NCI-H345 treated with DMSO at 0.1 percent for 48 hours (cell line): Measurements from ENCODE around the gene IL23A.
"Not testable (repeated sequence)": the region's sequence is repeated elsewhere in the genome, so short reads cannot be mapped to it uniquely, and the experiment has no call there.

Experiments
- DNase-seq: peaks from one replicate; lab custom pipeline; 2025; ENCODE audit not compliant: unreplicated experiment; lab: John Stamatoyannopoulos, UW

The IL23A gene

DNA sequence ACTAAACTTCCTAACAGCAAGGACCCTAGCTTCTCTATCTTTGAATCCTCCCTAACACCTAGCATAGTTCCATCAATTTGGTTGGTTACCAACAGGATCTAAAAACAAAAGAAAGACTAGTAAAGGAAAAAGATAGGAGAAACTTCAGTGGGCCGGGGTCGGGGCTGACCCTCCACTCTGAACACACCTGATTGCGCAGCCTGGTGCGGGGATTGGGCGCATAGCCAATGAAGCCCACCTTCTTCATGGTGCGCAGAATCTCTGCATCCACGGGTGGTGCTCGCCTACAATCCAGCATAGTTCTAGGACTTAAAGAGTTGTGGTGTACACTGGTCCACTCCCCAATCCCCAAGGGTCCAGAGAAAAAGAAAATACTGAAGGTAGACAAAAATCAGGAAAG lies 12.6 kb upstream of the IL23A start:
- DNase-seq: no peak

GRCh38 chr12:56326533-56326932 lies 12.2 kb upstream of the IL23A start:
- no peak for DNase-seq

DNA sequence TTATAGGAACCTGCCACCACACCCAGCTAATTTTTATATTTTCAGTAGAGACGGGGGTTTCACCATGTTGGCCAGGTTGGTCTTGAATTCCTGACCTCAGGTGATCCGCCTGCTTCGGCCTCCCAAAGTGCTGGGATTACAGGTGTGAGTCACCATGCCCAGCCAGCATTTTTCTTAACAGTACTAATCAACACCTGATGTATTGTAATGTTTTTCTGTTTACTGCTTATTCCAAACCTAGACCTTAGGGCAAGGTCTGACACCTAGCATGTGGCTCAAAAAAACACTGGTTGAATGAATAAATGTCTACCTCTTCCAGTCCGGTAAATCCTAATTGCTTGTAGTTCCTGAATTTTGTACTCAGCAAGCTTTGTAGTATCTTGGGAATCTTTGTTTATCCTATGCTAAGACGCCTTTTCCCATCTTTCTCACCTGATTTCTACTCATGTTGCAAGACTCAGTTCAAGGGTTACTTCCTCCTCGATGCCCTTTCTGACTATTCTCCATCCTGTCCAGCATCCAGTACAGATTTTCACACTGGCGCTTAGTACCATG lies 7.7 kb upstream of the IL23A start:
- DNase-seq: no peak

- no peak for DNase-seq
Measured at GRCh38 chr12:56332512-56333196, 6.0 kb upstream of the IL23A start.

GRCh38 chr12:56333197-56333678 lies 5.4 kb upstream of the IL23A start:
- no peak for DNase-seq

DNA sequence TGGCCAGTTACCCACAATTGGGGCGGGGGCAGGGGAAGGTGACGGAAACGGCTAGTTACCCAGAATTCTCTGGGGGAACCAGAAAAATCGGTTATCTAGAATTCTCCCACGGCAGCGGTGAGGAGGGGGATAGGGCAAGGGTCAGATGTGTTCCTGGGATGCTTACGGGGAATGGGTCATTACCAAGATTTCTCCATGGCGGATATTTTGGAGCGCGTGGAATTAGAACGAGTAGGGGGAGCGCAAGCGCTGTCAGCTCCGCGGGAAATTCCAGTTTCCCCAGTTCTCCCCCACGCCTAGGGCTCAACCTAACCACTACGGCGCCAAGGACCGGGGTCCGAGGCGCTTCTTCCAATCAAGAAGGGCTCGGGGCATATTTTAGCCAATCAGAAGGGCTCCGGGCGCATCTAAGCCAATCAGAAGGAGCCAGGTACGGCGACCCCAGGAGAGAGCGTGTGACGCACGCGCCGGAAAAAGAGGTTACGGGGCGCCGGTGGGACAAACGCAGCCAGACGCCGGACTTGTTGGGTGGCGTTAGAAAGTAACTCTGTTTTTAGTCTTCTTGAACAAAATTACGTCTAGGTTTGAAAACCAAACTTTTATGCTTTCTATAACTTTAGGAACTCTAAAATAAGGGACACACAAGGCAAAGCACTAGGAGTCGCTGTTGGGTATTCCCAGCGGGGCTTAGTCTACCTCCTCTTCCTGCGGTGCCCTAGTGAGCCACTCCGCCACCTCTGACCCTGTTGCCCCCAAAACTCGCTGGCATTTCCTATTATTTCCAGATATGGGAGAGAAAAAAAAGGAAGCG lies 4.8 kb upstream of the IL23A start, which contains the start of gene PAN2:
TSS of gene PAN2 (minus strand) at position 322 of the 811 bp plus-strand sequence. CDS start 906 bp downstream, outside the sequence.
- peak; percentile 91 for DNase-seq

- DNase-seq: no peak
Measured at GRCh38 chr12:56334490-56334793, 4.2 kb upstream of the IL23A start.

DNA sequence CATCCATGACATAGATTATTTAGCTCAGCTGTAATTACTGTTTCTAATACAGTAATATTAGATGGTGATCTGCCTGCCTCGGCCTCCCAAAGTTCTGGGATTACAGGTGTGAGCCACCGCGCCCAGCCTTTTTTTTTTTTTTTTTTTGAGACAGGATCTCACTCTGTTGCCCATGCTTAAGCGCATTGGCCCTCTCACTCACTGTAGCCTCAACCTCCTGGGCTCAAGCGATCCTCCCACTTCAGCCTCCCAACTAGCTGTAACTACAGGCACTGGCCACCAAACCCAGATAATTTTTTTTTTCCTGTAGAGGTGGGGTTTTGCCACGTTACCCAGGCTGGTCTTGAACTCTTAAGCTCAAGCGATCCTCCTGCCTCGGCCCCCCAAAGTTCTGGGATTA lies 3.2 kb upstream of the IL23A start:
- DNase-seq: not testable (repeated sequence)

- DNase-seq: no peak
Measured at GRCh38 chr12:56336361-56337167, 2.1 kb upstream of the IL23A start.

- no peak for DNase-seq
Measured at GRCh38 chr12:56337753-56338251, 882 bp upstream of the IL23A start.

- no peak for DNase-seq
Measured at GRCh38 chr12:56339158-56339422, 406 bp downstream of the IL23A start.

DNA sequence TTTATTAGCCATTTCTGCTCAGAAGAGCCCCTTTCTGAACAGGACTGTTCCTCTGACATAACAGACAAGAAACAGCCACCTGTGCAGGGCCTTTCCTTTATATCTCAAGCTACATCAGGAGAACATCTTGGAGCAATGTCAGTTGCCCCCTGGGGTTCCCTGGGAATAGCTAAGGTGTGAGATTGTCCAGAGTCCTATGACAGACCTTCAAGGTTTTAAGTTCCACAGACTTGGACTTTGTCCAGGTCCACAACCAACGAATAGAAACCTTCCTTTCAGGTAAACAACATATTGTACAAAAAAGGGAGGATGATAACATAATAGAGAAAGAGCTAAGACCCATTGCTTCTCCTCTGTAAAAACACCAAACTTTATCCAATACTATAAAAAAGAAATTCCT lies 2.9 kb downstream of the IL23A start:
- no peak for DNase-seq

GRCh38 chr12:56342290-56342689 lies 3.6 kb downstream of the IL23A start:
- DNase-seq: not testable (repeated sequence)

DNA sequence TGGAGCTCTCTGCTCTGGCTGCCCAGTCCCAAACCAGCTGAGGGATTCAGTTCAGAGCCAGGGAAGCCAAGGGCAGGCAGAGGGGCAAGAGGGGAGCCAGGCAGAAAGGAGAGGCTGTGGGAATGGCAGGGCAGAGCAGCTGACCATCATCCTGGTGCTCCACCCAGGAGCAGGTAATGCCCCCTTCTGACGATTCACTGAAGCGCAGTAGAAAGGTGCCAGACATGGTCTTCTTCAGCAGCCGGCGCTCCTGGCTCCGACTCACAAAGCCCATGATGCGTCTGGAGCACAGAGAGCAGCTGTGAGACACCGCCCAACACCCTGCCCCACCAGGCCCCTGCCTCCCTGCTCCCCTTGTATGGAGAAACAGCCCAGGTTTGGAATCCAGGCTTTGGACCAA lies 8.0 kb downstream of the IL23A start:
- DNase-seq: no peak

DNA sequence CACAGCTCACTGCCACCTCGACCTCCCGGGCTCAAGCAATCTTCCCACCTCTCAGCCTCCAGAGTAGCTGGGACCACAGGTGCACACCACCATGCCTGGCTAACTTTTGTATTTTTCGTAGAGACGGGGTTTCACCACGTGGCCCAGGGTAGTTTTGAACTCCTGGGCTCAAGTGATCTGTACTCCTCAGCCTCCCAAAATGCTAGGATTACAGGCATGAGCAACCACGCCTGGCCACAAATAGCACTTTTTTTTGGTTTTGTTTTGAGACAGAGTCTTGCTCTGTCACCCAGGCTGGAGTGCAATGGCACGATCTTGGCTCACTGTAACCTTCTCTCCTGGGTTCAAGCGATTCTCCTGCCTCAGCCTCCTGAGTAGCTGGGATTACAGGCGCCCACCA lies 8.6 kb downstream of the IL23A start:
- DNase-seq: not testable (repeated sequence)

- DNase-seq: no peak
Measured at GRCh38 chr12:56348776-56349175, 10.1 kb downstream of the IL23A start.

DNA sequence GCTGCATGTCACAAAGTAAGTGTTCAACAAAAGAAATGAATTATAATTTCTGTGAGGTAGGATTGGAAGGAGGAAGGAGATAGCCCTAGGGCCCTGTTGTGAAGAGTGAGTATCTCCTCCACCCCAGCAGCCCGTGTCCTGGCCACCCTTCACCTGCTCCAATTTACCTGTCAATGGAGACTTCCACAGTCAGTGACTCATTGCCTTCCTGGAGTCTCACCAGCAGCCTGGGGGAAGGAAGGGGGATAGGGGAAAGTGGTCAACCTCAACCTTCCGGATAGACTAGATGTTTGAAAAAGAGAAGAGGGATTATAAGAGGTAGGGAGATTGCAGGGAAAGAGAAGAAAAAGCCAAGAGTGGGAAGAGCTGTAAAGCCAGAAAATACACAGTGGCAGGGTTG lies 12.0 kb downstream of the IL23A start:
- no peak for DNase-seq

- DNase-seq: no peak
Measured at GRCh38 chr12:56351325-56351724, 12.6 kb downstream of the IL23A start.

DNA sequence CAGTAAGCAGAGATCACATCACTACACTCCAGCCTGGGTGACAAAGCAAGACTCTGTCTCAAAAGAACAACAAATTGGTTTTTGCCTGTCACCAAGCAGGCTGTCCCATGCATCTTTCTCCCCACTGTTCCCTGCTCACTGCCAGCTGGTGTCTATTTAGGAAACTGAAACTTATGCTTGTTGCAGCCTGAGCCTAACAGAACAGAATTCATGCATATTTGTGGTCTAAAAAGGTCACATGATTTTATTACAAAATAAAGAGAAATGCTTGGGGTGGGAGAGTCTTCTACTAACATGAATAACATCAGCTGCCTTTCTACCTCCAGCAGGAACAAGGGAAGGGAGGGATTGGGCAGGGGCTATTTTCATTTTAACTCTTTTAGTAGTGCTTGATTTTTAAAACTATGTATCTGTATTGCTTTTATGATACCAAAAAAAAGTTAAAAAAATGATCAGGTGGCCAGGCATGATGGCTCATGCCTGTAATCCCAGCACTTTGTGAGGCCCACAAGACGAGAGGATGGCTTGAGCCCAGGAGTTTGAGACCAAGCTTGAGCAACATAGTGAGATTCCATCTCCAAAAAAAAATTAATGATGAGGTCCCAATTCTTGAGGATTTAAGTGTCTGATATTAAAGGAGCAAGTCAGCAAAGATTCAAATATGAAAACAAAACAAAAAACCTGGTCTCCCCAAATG lies 20.3 kb downstream of the IL23A start:
- no peak for DNase-seq

DNA sequence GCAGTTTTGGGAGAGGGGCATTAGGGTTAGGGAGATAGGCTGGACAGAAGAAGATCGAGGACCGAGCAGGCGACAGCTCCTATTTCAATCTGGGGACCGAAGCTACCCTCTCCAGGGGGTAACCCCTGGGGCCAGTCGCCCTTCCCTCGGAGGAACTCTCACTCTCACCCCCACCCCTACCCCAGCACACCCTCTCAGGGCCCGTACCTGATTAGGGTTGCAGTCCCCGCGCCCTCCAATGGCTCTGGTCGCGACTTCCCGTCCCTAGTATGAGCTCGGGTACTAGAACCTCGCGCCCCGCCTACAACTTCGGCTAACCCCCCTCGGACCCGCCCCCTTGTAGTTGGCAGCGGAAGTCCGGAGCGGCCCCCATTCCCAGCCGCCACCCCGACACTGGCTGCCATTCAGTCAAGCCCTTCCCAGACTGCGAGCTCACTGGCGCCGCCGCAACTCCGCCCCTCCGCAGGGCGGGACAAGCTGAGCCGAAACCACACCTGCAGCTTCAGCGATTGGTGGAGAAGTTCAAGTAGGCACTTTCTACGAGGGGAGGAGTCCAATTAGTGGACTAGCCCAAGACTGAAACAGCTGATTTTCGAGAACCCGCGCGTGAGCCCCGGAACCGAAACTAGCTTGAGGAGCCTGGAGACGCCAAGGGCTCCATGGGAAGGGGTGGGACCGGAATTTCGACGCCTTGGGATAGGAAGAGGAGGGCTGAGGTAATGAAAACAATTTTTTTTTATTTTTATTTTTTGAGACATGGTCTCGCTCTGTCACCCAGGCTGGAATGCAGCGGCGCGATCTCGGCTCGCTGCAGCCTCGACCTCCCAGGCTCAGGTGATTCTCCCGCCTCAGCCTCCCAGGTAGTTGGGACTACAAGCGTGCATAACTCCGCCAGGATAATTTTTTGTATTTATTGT lies 21.4 kb downstream of the IL23A start, which contains the start of gene STAT2:
TSS of gene STAT2 (minus strand) at position 257 of the 917 bp plus-strand sequence. CDS start 3,536 bp downstream, outside the sequence.
- DNase-seq: peak; percentile 98
